Endothelial cell of umbilical vein (primary cell): ENCODE data around the gene TTC24.

ENCODE experiments used
- EZH2 ChIP-seq: IDR thresholded peaks from 2 replicates; pipeline ENCODE4 v1.6.1; 2012; ENCODE audit warnings: borderline replicate concordance, low read depth, mild to moderate bottlenecking, moderate library complexity, low read length, inconsistent platforms; ENCODE audit not compliant: severe bottlenecking
- POLR2A ChIP-seq: IDR thresholded peaks from 2 replicates; pipeline ENCODE4 v1.6.1; 2012; ENCODE audit warnings: low read depth, mild to moderate bottlenecking, control low read depth, low read length
- TF ChIP-seq, protein P1 (sequence below), 2 donors: IDR thresholded peaks; 1 replicate in 1 of 2; 2 replicates in 1 of 2; pipeline ENCODE4 v1.5.1; 2011; ENCODE audit warnings: low read length in 2 of 2, mild to moderate bottlenecking in 2 of 2, moderate library complexity in 2 of 2, control low read depth in 1 of 2, inconsistent platforms in 1 of 2, low read depth in 1 of 2; ENCODE audit not compliant: insufficient read depth in 1 of 2; ENCODE audit errors: extremely low read depth in 1 of 2

DNA sequence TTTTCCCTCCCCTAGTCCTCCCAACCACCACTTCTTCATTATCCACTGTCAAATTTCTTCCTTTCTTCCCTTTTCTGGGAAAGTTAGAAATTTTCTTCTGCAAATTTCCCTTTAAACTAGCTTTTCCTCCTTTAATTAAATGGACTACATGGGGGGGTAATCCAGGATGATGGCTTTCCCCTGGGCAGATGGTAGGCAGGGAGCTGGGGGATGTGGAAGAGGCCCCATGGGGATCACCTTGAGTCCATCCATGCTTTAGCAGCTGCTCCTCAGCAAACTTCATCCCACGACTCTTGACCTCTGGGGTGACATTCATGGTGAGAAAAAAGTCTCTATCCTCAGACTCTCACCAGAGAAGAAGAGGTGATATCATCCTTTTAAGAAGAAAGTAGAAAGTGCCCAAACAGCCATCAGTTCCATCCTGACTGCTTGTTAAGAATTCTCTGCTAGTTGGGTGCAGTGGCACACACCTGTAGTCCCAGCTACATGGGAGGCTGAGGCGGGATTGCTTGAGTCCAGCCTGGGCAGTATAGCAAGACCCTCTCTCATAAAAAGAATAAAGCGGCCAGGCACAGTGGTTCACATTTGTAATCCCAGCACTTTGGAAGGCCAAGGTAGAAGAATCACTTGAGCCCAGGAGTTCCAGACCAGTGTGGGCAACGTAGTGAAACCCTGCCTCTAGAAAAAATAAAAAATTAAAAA is 19.4 kb downstream of the TTC24 start:
- TF ChIP-seq, protein P1, sequence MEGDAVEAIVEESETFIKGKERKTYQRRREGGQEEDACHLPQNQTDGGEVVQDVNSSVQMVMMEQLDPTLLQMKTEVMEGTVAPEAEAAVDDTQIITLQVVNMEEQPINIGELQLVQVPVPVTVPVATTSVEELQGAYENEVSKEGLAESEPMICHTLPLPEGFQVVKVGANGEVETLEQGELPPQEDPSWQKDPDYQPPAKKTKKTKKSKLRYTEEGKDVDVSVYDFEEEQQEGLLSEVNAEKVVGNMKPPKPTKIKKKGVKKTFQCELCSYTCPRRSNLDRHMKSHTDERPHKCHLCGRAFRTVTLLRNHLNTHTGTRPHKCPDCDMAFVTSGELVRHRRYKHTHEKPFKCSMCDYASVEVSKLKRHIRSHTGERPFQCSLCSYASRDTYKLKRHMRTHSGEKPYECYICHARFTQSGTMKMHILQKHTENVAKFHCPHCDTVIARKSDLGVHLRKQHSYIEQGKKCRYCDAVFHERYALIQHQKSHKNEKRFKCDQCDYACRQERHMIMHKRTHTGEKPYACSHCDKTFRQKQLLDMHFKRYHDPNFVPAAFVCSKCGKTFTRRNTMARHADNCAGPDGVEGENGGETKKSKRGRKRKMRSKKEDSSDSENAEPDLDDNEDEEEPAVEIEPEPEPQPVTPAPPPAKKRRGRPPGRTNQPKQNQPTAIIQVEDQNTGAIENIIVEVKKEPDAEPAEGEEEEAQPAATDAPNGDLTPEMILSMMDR (IDR thresholded peaks at IDR 0.05; ENCODE audit: extremely low read depth in 1 of 2, insufficient read depth in 1 of 2, low read depth in 1 of 2, low read length in 2 of 2): no peak
- TF ChIP-seq EZH2: no peak
- no peak for TF ChIP-seq POLR2A
